MM.1S (cell line): ENCODE data around the gene TSPOAP1.

Experiments
- DNase-seq: peaks from one replicate; pipeline ENCODE4 v3.0.0-alpha.2; 2015
- H2AFZ ChIP-seq: fragments of 300-600 bp; sonication (generic); 2 replicates; pipeline ENCODE4 v1.6.0; 2016; ENCODE audit warnings: antibody characterized with exemption, low read length
- H3F3A ChIP-seq: fragments of 300-600 bp; sonication (generic); 2 replicates; pipeline ENCODE4 v1.6.1; 2016; ENCODE audit warnings: mild to moderate bottlenecking, antibody characterized with exemption, low read length, moderate library complexity, mixed read lengths; ENCODE audit not compliant: insufficient read depth
- H3K27ac ChIP-seq: fragments of 300-600 bp; sonication (generic); 2 replicates; pipeline ENCODE4 v1.5.1; 2016; ENCODE audit warnings: mild to moderate bottlenecking, low read length
- H3K27me3 ChIP-seq: fragments of 300-600 bp; sonication (generic); replicated peaks from 2 replicates; pipeline ENCODE4 v1.6.0; 2016; ENCODE audit warnings: low read length; ENCODE audit not compliant: insufficient read depth
- H3K36me3 ChIP-seq: fragments of 300-600 bp; sonication (generic); replicated peaks from 2 replicates; pipeline ENCODE4 v1.6.1; 2016; ENCODE audit warnings: mild to moderate bottlenecking, low read length, mixed read lengths; ENCODE audit not compliant: insufficient read depth
- H3K4me1 ChIP-seq: fragments of 300-600 bp; sonication (generic); 2 replicates; pipeline ENCODE4 v1.6.1; 2016; ENCODE audit warnings: low read length, mixed read lengths
- H3K4me2 ChIP-seq: fragments of 300-600 bp; sonication (generic); 2 replicates; pipeline ENCODE4 v1.6.0; 2016; ENCODE audit warnings: low read depth, low read length
- H3K4me3 ChIP-seq: fragments of 300-600 bp; sonication (generic); 2 replicates; pipeline ENCODE4 v1.5.1; 2016; ENCODE audit warnings: low read length, mixed read lengths
- H3K79me2 ChIP-seq: fragments of 300-600 bp; sonication (generic); 2 replicates; pipeline ENCODE4 v1.6.1; 2016; ENCODE audit warnings: mixed run types, low read length, mixed read lengths
- H3K9ac ChIP-seq: fragments of 300-600 bp; sonication (generic); 2 replicates; pipeline ENCODE4 v1.6.1; 2016; ENCODE audit warnings: low read length, mixed read lengths
- H3K9me2 ChIP-seq: fragments of 300-600 bp; sonication (generic); replicated peaks from 2 replicates; pipeline ENCODE4 v1.6.1; 2016; ENCODE audit warnings: mild to moderate bottlenecking, low read length, mixed read lengths; ENCODE audit not compliant: insufficient read depth
- H3K9me3 ChIP-seq: fragments of 300-600 bp; sonication (generic); replicated peaks from 2 replicates; pipeline ENCODE4 v1.6.1; 2016; ENCODE audit warnings: mild to moderate bottlenecking, low read length, mixed read lengths; ENCODE audit not compliant: insufficient read depth
- H4K20me1 ChIP-seq: fragments of 300-600 bp; sonication (generic); 2 replicates; pipeline ENCODE4 v1.6.1; 2016; ENCODE audit warnings: mild to moderate bottlenecking, low read length, moderate library complexity, mixed read lengths; ENCODE audit not compliant: insufficient read depth
- CTCF ChIP-seq: fragments of 300-600 bp; sonication (generic); IDR thresholded peaks from 2 replicates; pipeline ENCODE4 v1.5.1; 2016; ENCODE audit warnings: antibody characterized with exemption, low read length, mixed read lengths
- EZH2 ChIP-seq: fragments of 300-600 bp; sonication (generic); optimal IDR thresholded peaks from 2 replicates; pipeline ENCODE3; 2017; ENCODE audit warnings: low read depth, mild to moderate bottlenecking, antibody characterized with exemption, low read length, mixed read lengths
- EZH2phosphoT487 ChIP-seq: fragments of 300-600 bp; sonication (generic); IDR thresholded peaks from 2 replicates; pipeline ENCODE4 v1.6.1; 2018; ENCODE audit warnings: antibody characterized with exemption, low read length

TSPOAP1 gene

GRCh38 chr17:58280480-58281217 is 47.9 kb downstream of the TSPOAP1 start, which contains the start of gene MPO:
Gene MPO (minus strand): TSS chr17:58280935. CDS start chr17:58280758, 177 bp downstream.
- H3K9me2 ChIP-seq: no peaks in the 10 kb centered on the region
- H3K27me3 ChIP-seq: peaks cover 45% of the 10 kb centered on the region
- no peaks in the 10 kb centered on the region for H3F3A ChIP-seq
- no peaks in the 10 kb centered on the region for H4K20me1 ChIP-seq
- H3K4me1 ChIP-seq: no peaks in the 10 kb centered on the region
- H3K36me3 ChIP-seq: no peaks in the 10 kb centered on the region
- H3K9ac ChIP-seq: no peak within 1 kb of the TSS
- H3K79me2 ChIP-seq: no peaks in the 10 kb centered on the region
- no peaks in the 10 kb centered on the region for H3K9me3 ChIP-seq
- no peak within 1 kb of the TSS for H2AFZ ChIP-seq
- H3K4me3 ChIP-seq: no peak within 1 kb of the TSS
- no peak within 1 kb of the TSS for H3K27ac ChIP-seq
- H3K4me2 ChIP-seq: no peak within 1 kb of the TSS
- DNase-seq: no peak
- no peak for TF ChIP-seq CTCF
- no peak for TF ChIP-seq EZH2phosphoT487

GRCh38 chr17:58279736-58280479 is 48.7 kb downstream of the TSPOAP1 start:
- no peaks in the 10 kb centered on the region for H3K79me2 ChIP-seq
- TF ChIP-seq EZH2phosphoT487 (no peak), CTCF (no peak), EZH2 (no peak)
- no peaks in the 10 kb centered on the region for H3K9me3 ChIP-seq
- H3K9me2 ChIP-seq: no peaks in the 10 kb centered on the region
- no peaks in the 10 kb centered on the region for H3K4me1 ChIP-seq
- peaks cover 48% of the 10 kb centered on the region for H3K27me3 ChIP-seq
- no peaks in the 10 kb centered on the region for H3K36me3 ChIP-seq
- H3K9ac ChIP-seq: no peak overlapping the region
- H2AFZ ChIP-seq: no peak overlapping the region
- peak; percentile 38 for DNase-seq
- no peak overlapping the region for H3K4me3 ChIP-seq
- H3F3A ChIP-seq: no peaks in the 10 kb centered on the region
- H3K27ac ChIP-seq: no peak overlapping the region
- H4K20me1 ChIP-seq: no peaks in the 10 kb centered on the region
- H3K4me2 ChIP-seq: no peak overlapping the region

DNA sequence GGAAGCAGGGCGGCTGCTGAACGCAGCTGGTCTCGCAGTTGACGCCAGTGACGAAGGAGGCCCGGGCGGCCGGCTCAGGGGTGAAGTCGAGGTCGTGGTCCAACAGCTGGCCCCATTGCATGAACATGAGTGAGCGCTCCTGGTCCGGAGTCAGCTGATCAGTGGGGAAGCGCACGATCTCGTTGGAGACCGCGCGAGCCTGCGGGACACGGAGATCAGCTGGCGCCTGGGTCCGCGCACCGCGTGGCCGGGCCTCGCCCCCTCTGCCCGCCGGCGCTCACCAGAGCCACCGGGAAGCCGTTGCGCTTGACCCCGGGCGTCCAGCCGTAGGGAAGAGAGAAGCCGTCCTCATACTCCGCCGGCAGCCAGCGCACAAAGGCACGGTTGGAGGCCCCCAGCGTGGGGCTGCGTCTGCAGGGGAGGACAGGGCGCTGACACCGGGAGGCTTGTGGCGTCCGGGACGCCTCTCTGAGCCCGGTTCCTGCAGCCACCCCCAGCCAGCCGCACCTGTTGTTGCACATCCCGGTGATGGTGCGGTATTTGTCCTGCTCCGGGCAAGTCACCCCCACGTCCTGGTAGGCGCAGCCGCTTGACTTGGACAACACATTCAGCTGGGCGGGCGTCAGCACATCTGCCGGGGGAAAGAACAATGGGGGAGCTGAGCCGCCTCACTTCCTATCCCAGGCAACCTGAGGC is 49.4 kb downstream of the TSPOAP1 start:
- Histone ChIP-seq H3K36me3 (no peaks in the 10 kb centered on the region), H3K4me1 (no peaks in the 10 kb centered on the region), H3K9me3 (no peaks in the 10 kb centered on the region), H3K9ac (no peak overlapping the region), H3K4me2 (no peak overlapping the region), H3K27me3 (peaks cover 52% of the 10 kb centered on the region), H4K20me1 (no peaks in the 10 kb centered on the region), H3K27ac (no peak overlapping the region), H3K9me2 (no peaks in the 10 kb centered on the region), H3F3A (no peaks in the 10 kb centered on the region), H2AFZ (no peak overlapping the region), H3K4me3 (no peak overlapping the region), H3K79me2 (no peaks in the 10 kb centered on the region)
- DNase-seq: no peak
- TF ChIP-seq EZH2phosphoT487: no peak
- TF ChIP-seq EZH2: no peak
- no peak for TF ChIP-seq CTCF
